ENCODE data around the gene OR1D5. TPM values are rescaled to one million over a fixed set of nuclear protein-coding genes. Genes with fewer than 3 reads are reported as not detected.

Gene OR1D5
- total RNA-seq, 1 experiment from 2014 or later, result not detected

DNA sequence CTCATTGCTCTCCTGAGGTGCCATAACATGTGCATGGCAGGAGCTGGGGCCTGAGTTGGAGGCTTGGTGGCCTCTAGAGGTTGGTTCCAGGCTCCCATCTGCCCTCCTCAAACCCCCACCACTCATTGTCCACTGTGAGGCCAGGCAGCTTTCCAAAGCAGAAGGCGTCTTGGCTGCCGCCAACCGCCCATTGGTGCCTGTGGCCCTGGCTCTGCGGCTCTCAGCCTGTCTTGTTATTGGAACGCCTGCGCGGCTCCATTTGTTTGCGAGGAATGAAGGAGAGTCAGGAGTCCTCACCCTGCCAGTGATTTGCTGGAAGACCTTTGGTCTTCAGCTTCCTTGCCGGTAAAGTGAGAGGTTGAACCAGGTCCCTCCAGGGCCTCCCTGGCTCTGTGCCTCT is 43.6 kb downstream of the OR1D5 start:
- intact Hi-C loops (cut with micrococcal nuclease; ENCODE audit: unreplicated experiment), result no loop called here
- H3K9me3 ChIP-seq (ENCODE audit: low read depth, low read length, poor library complexity, severe bottlenecking), result peaks cover 13% of the 10 kb centered on the region
- TF ChIP-seq CTCF (conservative IDR thresholded peaks at IDR 0.05; ENCODE audit: low read depth, low read length), result no peak
- TF ChIP-seq EZH2 (IDR thresholded peaks at IDR 0.05; ENCODE audit: borderline replicate concordance, low read depth, low read length, poor library complexity, severe bottlenecking), result no peak
- no peaks in the 10 kb centered on the region for H3K27me3 ChIP-seq (replicated peaks; ENCODE audit: insufficient read depth, low read depth, low read length, poor library complexity)
- no peak for DNase-seq (ENCODE audit: low spot score)
- H3K4me3 ChIP-seq (ENCODE audit: low read depth, low read length, poor library complexity, severe bottlenecking), result no peak overlapping the region
- ChIA-PET POLR2A (ENCODE audit: low non-redundant PET) (no interaction called here), CTCF (no interaction called here)
- no TSS peak for BruUV-seq (replicated peaks)
- no peaks in the 10 kb centered on the region for H3K36me3 ChIP-seq (ENCODE audit: insufficient read depth, low read length, poor library complexity, severe bottlenecking)
- no peaks in the 10 kb centered on the region for H3K4me1 ChIP-seq (ENCODE audit: insufficient read depth, low read length, poor library complexity, severe bottlenecking)
- H3K27ac ChIP-seq (ENCODE audit: low read depth, low read length, poor library complexity, severe bottlenecking), result no peak overlapping the region

- POLR2A ChIA-PET (ENCODE audit: low non-redundant PET), result no interaction called here
- CTCF ChIA-PET, result no interaction called here
- H3K36me3 ChIP-seq (ENCODE audit: insufficient read depth, low read length, poor library complexity, severe bottlenecking), result no peaks in the 10 kb centered on the region
- no peaks in the 10 kb centered on the region for H3K27me3 ChIP-seq (replicated peaks; ENCODE audit: insufficient read depth, low read depth, low read length, poor library complexity)
- BruUV-seq (replicated peaks), result no TSS peak
- H3K27ac ChIP-seq (ENCODE audit: low read depth, low read length, poor library complexity, severe bottlenecking), result no peak overlapping the region
- H3K4me3 ChIP-seq (ENCODE audit: low read depth, low read length, poor library complexity, severe bottlenecking), result no peak overlapping the region
- no peaks in the 10 kb centered on the region for H3K4me1 ChIP-seq (ENCODE audit: insufficient read depth, low read length, poor library complexity, severe bottlenecking)
- peaks cover 5% of the 10 kb centered on the region for H3K9me3 ChIP-seq (ENCODE audit: low read depth, low read length, poor library complexity, severe bottlenecking)
- intact Hi-C loops (cut with micrococcal nuclease; ENCODE audit: unreplicated experiment), result no loop called here
- TF ChIP-seq CTCF (conservative IDR thresholded peaks at IDR 0.05; ENCODE audit: low read depth, low read length) (no peak), EZH2 (IDR thresholded peaks at IDR 0.05; ENCODE audit: borderline replicate concordance, low read depth, low read length, poor library complexity, severe bottlenecking) (no peak)
- no peak for DNase-seq (ENCODE audit: low spot score)
Observed at GRCh38 chr17:3017936-3018335, 45.5 kb downstream of the OR1D5 start.

- no TSS peak for BruUV-seq (replicated peaks)
- H3K4me1 ChIP-seq (ENCODE audit: insufficient read depth, low read length, poor library complexity, severe bottlenecking), result no peaks in the 10 kb centered on the region
- TF ChIP-seq EZH2 (IDR thresholded peaks at IDR 0.05; ENCODE audit: borderline replicate concordance, low read depth, low read length, poor library complexity, severe bottlenecking) (no peak), CTCF (conservative IDR thresholded peaks at IDR 0.05; ENCODE audit: low read depth, low read length) (no peak)
- ChIA-PET CTCF (no interaction called here), POLR2A (ENCODE audit: low non-redundant PET) (interaction anchor here (0.6 kb wide), 1 partner anchor 1678 kb away, joined by 3 read pairs; no protein-coding TSS in a partner anchor)
- H3K36me3 ChIP-seq (ENCODE audit: insufficient read depth, low read length, poor library complexity, severe bottlenecking), result no peaks in the 10 kb centered on the region
- H3K4me3 ChIP-seq (ENCODE audit: low read depth, low read length, poor library complexity, severe bottlenecking), result no peak overlapping the region
- H3K27me3 ChIP-seq (replicated peaks; ENCODE audit: insufficient read depth, low read depth, low read length, poor library complexity), result no peaks in the 10 kb centered on the region
- H3K9me3 ChIP-seq (ENCODE audit: low read depth, low read length, poor library complexity, severe bottlenecking), result no peaks in the 10 kb centered on the region
- intact Hi-C loops (cut with micrococcal nuclease; ENCODE audit: unreplicated experiment), result no loop called here
- no peak overlapping the region for H3K27ac ChIP-seq (ENCODE audit: low read depth, low read length, poor library complexity, severe bottlenecking)
- no peak for DNase-seq (ENCODE audit: low spot score)
Observed at GRCh38 chr17:3015890-3016289, 47.5 kb downstream of the OR1D5 start.

Measured in A673 (cell line).